GM21717 (cell line): Measurements from ENCODE around the gene KLHL29.
"Not testable (repeated sequence)": the region's sequence is repeated elsewhere in the genome, so short reads cannot be mapped to it uniquely, and the experiment has no call there.

Source experiments
- ATAC-seq: cut with Tn5 transposase; IDR thresholded peaks from one replicate; pipeline ENCODE4 v1.9.1; 2021; ENCODE audit warnings: mild to moderate bottlenecking, moderate library complexity; ENCODE audit not compliant: unreplicated experiment

KLHL29 gene

GRCh38 chr2:23391237-23391736, 6.3 kb downstream of the KLHL29 start:
- ATAC-seq, result not testable (repeated sequence)

GRCh38 chr2:23393722-23394121, 8.7 kb downstream of the KLHL29 start:
- no peak for ATAC-seq

- ATAC-seq, result no peak
Observed at GRCh38 chr2:23394700-23395099, 9.7 kb downstream of the KLHL29 start.

GRCh38 chr2:23397478-23397877, 12.5 kb downstream of the KLHL29 start:
- no peak for ATAC-seq

- ATAC-seq, result peak; percentile 37
Observed at GRCh38 chr2:23399674-23400261, 14.8 kb downstream of the KLHL29 start.

- no peak for ATAC-seq
Observed at GRCh38 chr2:23400703-23401102, 15.7 kb downstream of the KLHL29 start.

- ATAC-seq, result no peak
Observed at GRCh38 chr2:23401427-23402204, 16.6 kb downstream of the KLHL29 start.

GRCh38 chr2:23402205-23402740, 17.3 kb downstream of the KLHL29 start:
- ATAC-seq, result no peak

GRCh38 chr2:23404426-23404825, 19.4 kb downstream of the KLHL29 start:
- peak; percentile 52 for ATAC-seq

GRCh38 chr2:23409248-23409647, 24.3 kb downstream of the KLHL29 start:
- ATAC-seq, result no peak

- ATAC-seq, result no peak
Observed at GRCh38 chr2:23410596-23410995, 25.6 kb downstream of the KLHL29 start.

- no peak for ATAC-seq
Observed at GRCh38 chr2:23411752-23412431, 26.9 kb downstream of the KLHL29 start.

- ATAC-seq, result no peak
Observed at GRCh38 chr2:23412556-23413155, 27.7 kb downstream of the KLHL29 start.

- ATAC-seq, result no peak
Observed at GRCh38 chr2:23413641-23414040, 28.7 kb downstream of the KLHL29 start.

GRCh38 chr2:23414106-23414505, 29.1 kb downstream of the KLHL29 start:
- ATAC-seq, result no peak

GRCh38 chr2:23414871-23415270, 29.9 kb downstream of the KLHL29 start:
- no peak for ATAC-seq

- no peak for ATAC-seq
Observed at GRCh38 chr2:23417310-23417709, 32.3 kb downstream of the KLHL29 start.

GRCh38 chr2:23418056-23418455, 33.1 kb downstream of the KLHL29 start:
- no peak for ATAC-seq

- ATAC-seq, result no peak
Observed at GRCh38 chr2:23418461-23418911, 33.5 kb downstream of the KLHL29 start.

GRCh38 chr2:23419171-23420090, 34.5 kb downstream of the KLHL29 start:
- no peak for ATAC-seq
